GM23248 (cell line): ENCODE results near the gene CHRNA3. TPM values are rescaled to one million over a fixed set of nuclear protein-coding genes. Genes with fewer than 3 reads are reported as not detected.

Source experiments
- DNase-seq: peaks from one replicate; pipeline ENCODE4 v3.0.0-alpha.2; 2015
- H2AFZ ChIP-seq: fragments of 200-600 bp; sonication (generic); 2 replicates; pipeline ENCODE4 v1.6.1; 2016; ENCODE audit warnings: antibody characterized with exemption
- H3F3A ChIP-seq: fragments of 200-600 bp; sonication (generic); 2 replicates; pipeline ENCODE4 v1.6.1; 2016; ENCODE audit warnings: mild to moderate bottlenecking, antibody characterized with exemption, mixed run types; ENCODE audit not compliant: insufficient read depth
- H3K27ac ChIP-seq: fragments of 200-600 bp; sonication (generic); 2 replicates; pipeline ENCODE4 v1.5.1; 2016; ENCODE audit warnings: mild to moderate bottlenecking
- H3K27me3 ChIP-seq: fragments of 200-600 bp; sonication (generic); replicated peaks from 2 replicates; pipeline ENCODE4 v1.6.1; 2016; ENCODE audit warnings: mild to moderate bottlenecking; ENCODE audit not compliant: insufficient read depth
- H3K36me3 ChIP-seq: fragments of 200-600 bp; sonication (generic); 2 replicates; pipeline ENCODE4 v1.6.1; 2016; ENCODE audit warnings: low read depth, mild to moderate bottlenecking
- H3K4me1 ChIP-seq: fragments of 200-600 bp; sonication (generic); 2 replicates; pipeline ENCODE4 v1.6.1; 2016; ENCODE audit warnings: mild to moderate bottlenecking; ENCODE audit not compliant: insufficient read depth
- H3K4me2 ChIP-seq: fragments of 200-600 bp; sonication (generic); one replicate; pipeline ENCODE4 v1.6.1; 2016; ENCODE audit warnings: mild to moderate bottlenecking; ENCODE audit not compliant: unreplicated experiment
- H3K4me3 ChIP-seq: fragments of 200-600 bp; sonication (generic); 2 replicates; pipeline ENCODE4 v1.5.1; 2016; ENCODE audit warnings: mild to moderate bottlenecking
- H3K79me2 ChIP-seq: fragments of 200-600 bp; sonication (generic); 2 replicates; pipeline ENCODE4 v1.6.1; 2016; ENCODE audit warnings: mild to moderate bottlenecking; ENCODE audit not compliant: insufficient read depth
- H3K9ac ChIP-seq: fragments of 200-600 bp; sonication (generic); 2 replicates; pipeline ENCODE4 v1.6.1; 2016; ENCODE audit warnings: mild to moderate bottlenecking
- H3K9me2 ChIP-seq: fragments of 200-600 bp; sonication (generic); 2 replicates; pipeline ENCODE4 v1.6.1; 2016; ENCODE audit warnings: mixed run types, mild to moderate bottlenecking, moderate library complexity; ENCODE audit not compliant: insufficient read depth
- H3K9me3 ChIP-seq: fragments of 200-600 bp; sonication (generic); one replicate; pipeline ENCODE4 v1.6.1; 2017; ENCODE audit warnings: low read depth
- H4K20me1 ChIP-seq: fragments of 200-600 bp; sonication (generic); 2 replicates; pipeline ENCODE4 v1.6.0; 2016; ENCODE audit not compliant: insufficient read depth
- EZH2 ChIP-seq: fragments of 200-600 bp; sonication (generic); IDR thresholded peaks from 2 replicates; pipeline ENCODE4 v1.6.1; 2018; ENCODE audit warnings: antibody characterized with exemption, mild to moderate bottlenecking; ENCODE audit not compliant: insufficient read depth, poor library complexity, severe bottlenecking
- EZH2phosphoT487 ChIP-seq: fragments of 200-600 bp; sonication (generic); IDR thresholded peaks from 2 replicates; pipeline ENCODE4 v1.6.1; 2018; ENCODE audit warnings: antibody characterized with exemption, moderate library complexity, mild to moderate bottlenecking, low read depth; ENCODE audit not compliant: insufficient read depth
- WGBS, 2 experiments: methylation state at CpG; one replicate each; pipeline ENCODE4 v1.1.6; 2015 to 2017; ENCODE audit warnings: low lambda C conversion rate in 2 of 2, low coverage in 1 of 2; ENCODE audit errors: missing lambda C conversion rate in 2 of 2; 5-methylcytosine and 5-hydroxymethylcytosine counted together
- in situ Hi-C: fragments of 300-500 bp; cut with MboI; formaldehyde crosslinking; loops from 2 replicates; pipeline ENCODE4 v1.15.0; 2020
- polyA plus RNA-seq: library from polyadenylated mRNA; unstranded; fragments of >200 nt; fragmentation: Nextera tagmentation; extraction: Ambion mirVana; gene quantifications from 2 replicates; pipeline ENCODE4 v1.2.1, GENCODE V29; 2016
- total RNA-seq: library from RNA; depleted of rRNA; stranded (reverse); fragments of >200 nt; shearing (Covaris generic); gene quantifications from 2 replicates; pipeline ENCODE4 v1.2.3, GENCODE V29; 2014

CHRNA3 gene
- total and polyA plus RNA-seq, 2 experiments from 2014 or later = not detected

DNA sequence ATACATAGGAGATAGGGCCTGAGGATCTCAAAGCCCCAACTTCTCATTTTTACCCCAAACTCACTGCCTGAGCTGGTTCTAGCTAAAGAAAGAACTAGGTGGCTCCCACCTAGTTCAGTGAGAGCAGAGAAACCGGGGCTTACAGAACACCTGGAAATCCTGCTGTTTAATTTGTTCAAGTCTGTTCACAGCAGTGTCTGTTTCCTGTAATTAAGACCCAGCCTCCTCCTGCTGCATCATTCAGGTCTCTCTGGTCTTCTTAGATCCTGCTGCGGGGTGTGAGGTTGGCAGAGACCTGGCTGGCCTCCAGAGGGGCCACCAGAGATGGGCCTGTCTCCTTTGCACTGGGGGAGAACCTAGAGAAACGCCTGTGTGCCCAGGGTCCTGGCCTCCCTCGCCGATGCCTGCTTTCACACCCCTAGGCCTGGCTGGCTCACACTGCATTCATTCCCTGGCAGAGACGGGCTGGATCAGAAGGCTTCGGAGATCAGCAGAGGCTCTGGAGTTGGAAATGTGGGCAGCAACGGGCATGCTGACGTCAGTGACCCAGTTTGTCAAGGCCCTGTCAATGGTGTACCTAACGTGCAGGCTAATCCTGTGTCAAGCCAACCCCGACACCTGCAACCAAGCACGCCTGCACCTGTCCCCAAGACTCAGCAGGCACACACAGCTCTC lies 4.9 kb upstream of the CHRNA3 start:
- no peaks in the 10 kb centered on the region for H3K9me2 ChIP-seq
- H3K9ac ChIP-seq = no peak overlapping the region
- H3K27me3 ChIP-seq = peaks cover 75% of the 10 kb centered on the region
- H3K4me3 ChIP-seq = no peak overlapping the region
- no peak for TF ChIP-seq EZH2phosphoT487
- WGBS, 2 experiments = 38 to 45% methylated on average over 12 of the region's 12 CpGs
- in situ Hi-C loops = no loop called here
- H3K27ac ChIP-seq = no peak overlapping the region
- no peak for DNase-seq
- no peak overlapping the region for H3K4me2 ChIP-seq
- H3K4me1 ChIP-seq = no peaks in the 10 kb centered on the region
- no peaks in the 10 kb centered on the region for H4K20me1 ChIP-seq
- H3K79me2 ChIP-seq = no peaks in the 10 kb centered on the region
- no peaks in the 10 kb centered on the region for H3F3A ChIP-seq
- H3K9me3 ChIP-seq = no peaks in the 10 kb centered on the region
- H2AFZ ChIP-seq = no peak overlapping the region
- no peaks in the 10 kb centered on the region for H3K36me3 ChIP-seq

DNA sequence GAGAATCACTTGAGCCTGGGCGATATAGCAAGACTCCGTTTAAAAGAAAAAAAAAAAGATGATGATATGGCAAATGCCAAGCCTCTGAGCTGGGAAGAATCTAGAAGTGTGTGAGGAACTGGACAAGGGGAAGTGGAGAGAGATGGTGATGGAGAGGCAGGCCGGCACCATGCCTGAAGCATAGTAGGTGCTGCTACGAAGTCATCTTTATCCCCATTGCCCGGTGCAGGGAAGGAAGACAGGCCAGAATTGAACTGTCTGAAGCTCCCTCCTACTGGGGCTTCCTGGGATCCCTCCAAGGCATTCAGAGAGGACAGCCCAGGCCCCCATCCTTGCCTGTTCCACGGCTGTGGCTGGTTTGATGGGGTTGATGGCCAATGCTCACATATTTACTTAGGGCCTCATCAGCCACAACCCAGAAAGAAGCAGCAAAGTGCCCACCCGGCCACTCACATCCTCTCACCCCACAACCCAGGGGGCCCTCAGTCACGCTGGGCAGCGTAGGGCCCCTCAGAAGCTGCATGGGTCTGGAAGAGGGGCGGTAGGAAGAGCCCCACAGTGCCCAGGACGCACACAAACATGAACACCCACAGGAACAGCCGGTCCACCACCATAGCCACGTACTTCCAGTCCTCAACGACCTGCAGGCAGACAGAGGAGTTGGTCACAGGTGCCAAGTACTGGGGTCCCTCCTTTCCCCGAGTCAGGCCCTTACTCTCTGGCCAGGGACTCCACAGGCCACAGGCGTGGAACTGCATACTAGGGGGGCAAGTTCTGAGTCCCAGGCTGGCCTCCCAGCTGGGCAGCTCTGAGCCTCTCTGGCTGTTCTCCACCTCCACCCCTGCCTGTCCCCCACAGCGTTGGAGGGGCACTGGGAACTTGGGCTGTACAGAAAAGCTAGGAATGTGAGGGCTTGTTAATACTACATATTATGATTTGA lies 4.1 kb upstream of the CHRNA3 start:
- Histone ChIP-seq H3K4me2 (no peak overlapping the region), H3K9ac (no peak overlapping the region), H3K79me2 (no peaks in the 10 kb centered on the region), H2AFZ (no peak overlapping the region), H3K27me3 (peaks cover 82% of the 10 kb centered on the region), H3K27ac (no peak overlapping the region), H3K36me3 (no peaks in the 10 kb centered on the region), H3K9me3 (no peaks in the 10 kb centered on the region), H4K20me1 (no peaks in the 10 kb centered on the region), H3K4me3 (no peak overlapping the region), H3K9me2 (no peaks in the 10 kb centered on the region), H3F3A (no peaks in the 10 kb centered on the region), H3K4me1 (no peaks in the 10 kb centered on the region)
- in situ Hi-C loops = no loop called here
- WGBS, 2 experiments = 53 to 56% methylated on average over 17 of the region's 17 CpGs
- no peak for TF ChIP-seq EZH2phosphoT487
- no peak for TF ChIP-seq EZH2
- no peak for DNase-seq

DNA sequence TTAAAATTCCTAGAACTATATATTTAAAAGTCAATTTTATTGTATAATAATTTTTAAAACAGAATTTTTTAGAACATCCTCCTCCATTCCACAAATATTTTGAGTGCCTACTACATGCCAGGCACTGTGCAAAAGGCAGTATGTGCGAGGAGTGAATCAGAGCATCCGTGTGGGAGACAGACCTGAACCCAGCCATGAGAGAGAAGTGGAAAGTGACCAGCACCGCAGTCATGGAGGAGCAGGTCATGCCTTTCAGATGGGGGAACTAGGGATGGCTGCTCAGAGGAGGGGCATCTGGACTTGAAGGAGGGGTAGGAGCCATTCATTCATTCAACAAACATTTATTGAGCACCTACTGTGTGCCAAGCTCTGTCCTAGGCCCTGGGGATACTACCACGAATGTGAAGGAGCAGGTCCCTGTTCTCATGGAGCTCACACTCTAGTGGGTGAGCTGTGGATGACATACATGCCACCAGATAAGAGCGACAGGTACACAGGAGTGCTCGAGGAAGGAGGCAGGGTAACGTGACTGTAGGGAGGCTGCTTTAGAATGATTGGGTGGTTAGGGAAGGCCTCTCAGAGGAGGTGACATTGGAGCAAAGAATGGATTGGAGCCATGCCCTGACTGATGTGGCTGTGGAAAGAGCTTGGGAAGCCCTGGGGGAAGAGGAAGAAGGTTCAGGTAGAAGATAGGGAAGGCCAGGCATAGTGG lies 3.1 kb upstream of the CHRNA3 start:
- no peak for DNase-seq
- Histone ChIP-seq H3K27ac (no peak overlapping the region), H3K4me3 (no peak overlapping the region), H3K36me3 (no peaks in the 10 kb centered on the region), H3F3A (peaks cover 1% of the 10 kb centered on the region), H3K79me2 (no peaks in the 10 kb centered on the region), H4K20me1 (no peaks in the 10 kb centered on the region), H3K9me3 (no peaks in the 10 kb centered on the region), H3K27me3 (peaks cover 92% of the 10 kb centered on the region), H3K4me1 (peaks cover under 1% of the 10 kb centered on the region; the same call in 1 of the 2 replicates), H2AFZ (no peak overlapping the region), H3K9me2 (no peaks in the 10 kb centered on the region), H3K9ac (no peak overlapping the region), H3K4me2 (no peak overlapping the region)
- TF ChIP-seq EZH2phosphoT487 (no peak), EZH2 (no peak)
- 74% methylated on average over 7 of the region's 7 CpGs for WGBS, 2 experiments
- in situ Hi-C loops = no loop called here

DNA sequence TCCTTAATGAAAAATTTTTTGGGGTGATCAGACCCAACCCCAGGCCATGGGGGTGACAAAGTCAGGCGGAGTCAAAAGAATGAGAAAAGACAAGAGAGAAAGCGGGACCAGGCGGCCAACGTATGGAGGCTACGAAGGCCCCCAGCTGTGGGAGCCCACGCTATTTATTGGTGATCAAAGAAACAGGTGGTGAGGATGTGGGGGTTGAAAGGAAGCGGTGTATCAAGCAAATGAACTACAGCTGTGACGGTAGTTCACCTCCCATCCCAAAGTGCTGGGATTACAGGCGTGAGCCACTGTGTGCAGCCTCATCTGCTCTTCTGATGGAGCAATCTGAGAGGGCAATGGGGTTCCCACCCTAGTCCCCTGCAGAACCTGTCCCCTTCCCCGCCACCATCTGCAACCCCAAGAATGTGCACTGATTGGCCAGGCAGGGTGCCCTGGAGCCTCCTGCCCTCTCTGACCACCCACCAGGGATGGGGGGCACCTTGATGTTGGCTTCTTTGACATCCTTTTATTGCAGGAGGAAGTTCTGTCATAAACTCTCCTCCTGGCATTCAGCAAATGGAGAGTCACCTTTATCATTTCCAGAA lies 1.1 kb upstream of the CHRNA3 start:
- no peaks in the 10 kb centered on the region for H3K9me2 ChIP-seq
- no peaks in the 10 kb centered on the region for H3K36me3 ChIP-seq
- no peak for DNase-seq
- H3K4me2 ChIP-seq = no peak overlapping the region
- H3K27me3 ChIP-seq = peaks cover 75% of the 10 kb centered on the region
- H3K27ac ChIP-seq = no peak overlapping the region
- peaks cover 6% of the 10 kb centered on the region; the same call in 1 of the 2 replicates for H3K4me1 ChIP-seq
- peak; percentile 10 for TF ChIP-seq EZH2
- no peak for TF ChIP-seq EZH2phosphoT487
- H2AFZ ChIP-seq = no peak overlapping the region
- WGBS, 2 experiments = 66 to 67% methylated on average over 10 of the region's 10 CpGs
- no peak overlapping the region for H3K4me3 ChIP-seq
- H4K20me1 ChIP-seq = no peaks in the 10 kb centered on the region
- no peaks in the 10 kb centered on the region for H3K79me2 ChIP-seq
- no peak overlapping the region for H3K9ac ChIP-seq
- in situ Hi-C loops = no loop called here
- H3F3A ChIP-seq = peaks cover 6% of the 10 kb centered on the region
- no peaks in the 10 kb centered on the region for H3K9me3 ChIP-seq
